Astrocyte of the spinal cord (primary cell): ENCODE data around the gene FN3KRP.
A peak's percentile ranks its signal among the peaks of the same experiment; 100 is the strongest.
"Not testable (repeated sequence)": the region's sequence is repeated elsewhere in the genome, so short reads cannot be mapped to it uniquely, and the experiment has no call there.

Experiments
- DNase-seq: peaks from one replicate; pipeline ENCODE4 v3.0.0; 2011; ENCODE audit warnings: low read depth, low spot score
- H3K4me3 ChIP-seq: 2 replicates; pipeline ENCODE4 v1.5.1; 2011; ENCODE audit warnings: low read depth, mild to moderate bottlenecking, low read length, moderate library complexity
- CTCF ChIP-seq: IDR thresholded peaks from 2 replicates; pipeline ENCODE4 v1.5.1; 2012; ENCODE audit warnings: low read depth, mild to moderate bottlenecking, low read length, inconsistent platforms
- in situ Hi-C: cut with HindIII; loops from 2 replicates; pipeline ENCODE4 v1.10.0; 2017; ENCODE audit warnings: low sequenced_read_pairs

Gene FN3KRP

GRCh38 chr17:82772026-82772425, 55.5 kb downstream of the FN3KRP start:
- TF ChIP-seq CTCF, result no peak
- in situ Hi-C loops, result no loop called here
- DNase-seq, result peak; percentile 25
- no peak overlapping the region for H3K4me3 ChIP-seq

GRCh38 chr17:82774456-82774855, 58.0 kb downstream of the FN3KRP start:
- DNase-seq, H3K4me3 ChIP-seq, in situ Hi-C loops: not testable (repeated sequence)

GRCh38 chr17:82775001-82775823, 58.7 kb downstream of the FN3KRP start:
- TF ChIP-seq CTCF, result peak; percentile 91
- in situ Hi-C loops, result no loop called here
- no peak overlapping the region for H3K4me3 ChIP-seq
- peak; percentile 22 for DNase-seq

- TF ChIP-seq CTCF, result no peak
- in situ Hi-C loops, result no loop called here
- DNase-seq, result no peak
- H3K4me3 ChIP-seq, result no peak overlapping the region
These were observed 59.9 kb downstream of the FN3KRP start for GRCh38 chr17:82776454-82776853.
